GM23338 (cell line): ENCODE data around the gene ACSL6. TPM values are rescaled to one million over a fixed set of nuclear protein-coding genes. Genes with fewer than 3 reads are reported as not detected.

ENCODE experiments used
- ATAC-seq: fragments of 200-7000 bp; cut with Tn5 transposase; 3 replicates; pipeline ENCODE4 v1.9.1; 2020
- DNase-seq: peaks from one replicate; pipeline ENCODE4 v3.0.0-alpha.2; 2015; ENCODE audit warnings: low spot score
- H2AFZ ChIP-seq: fragments of 200-600 bp; sonication (generic); 2 replicates; pipeline ENCODE4 v1.8.0; 2016; ENCODE audit warnings: antibody characterized with exemption, mild to moderate bottlenecking, moderate library complexity
- H3F3A ChIP-seq: fragments of 200-600 bp; sonication (generic); replicated peaks from 2 replicates; pipeline ENCODE4 v1.8.0; 2017; ENCODE audit warnings: antibody characterized with exemption, mixed run types, low read depth
- H3K27ac ChIP-seq: fragments of 200-600 bp; sonication (generic); 2 replicates; pipeline ENCODE4 v1.6.1; 2016; ENCODE audit warnings: low read depth
- H3K27me3 ChIP-seq: fragments of 200-600 bp; sonication (generic); 2 replicates; pipeline ENCODE4 v1.8.0; 2016; ENCODE audit warnings: mild to moderate bottlenecking, mixed run types, moderate library complexity; ENCODE audit not compliant: insufficient read depth
- H3K36me3 ChIP-seq: fragments of 200-600 bp; sonication (generic); 2 replicates; pipeline ENCODE4 v1.8.0; 2016; ENCODE audit warnings: mild to moderate bottlenecking; ENCODE audit not compliant: insufficient read depth
- H3K4me1 ChIP-seq: fragments of 200-600 bp; sonication (generic); 2 replicates; pipeline ENCODE4 v1.8.0; 2016; ENCODE audit warnings: mild to moderate bottlenecking, moderate library complexity; ENCODE audit not compliant: insufficient read depth
- H3K4me2 ChIP-seq: fragments of 200-600 bp; sonication (generic); 2 replicates; pipeline ENCODE4 v1.7.1; 2017; ENCODE audit warnings: mixed run types
- H3K4me3 ChIP-seq: fragments of 200-600 bp; sonication (generic); 2 replicates; pipeline ENCODE4 v1.6.1; 2016; ENCODE audit warnings: mixed run types
- H3K79me2 ChIP-seq: fragments of 200-600 bp; sonication (generic); replicated peaks from 2 replicates; pipeline ENCODE4 v1.8.0; 2017; ENCODE audit warnings: mild to moderate bottlenecking; ENCODE audit not compliant: insufficient read depth
- H3K9me2 ChIP-seq: fragments of 200-600 bp; sonication (generic); 2 replicates; pipeline ENCODE4 v1.8.0; 2017; ENCODE audit not compliant: insufficient read depth
- H4K20me1 ChIP-seq: fragments of 200-600 bp; sonication (generic); replicated peaks from 2 replicates; pipeline ENCODE4 v1.8.0; 2017; ENCODE audit warnings: mild to moderate bottlenecking; ENCODE audit not compliant: insufficient read depth
- H3K27ac Mint-ChIP-seq: 2 replicates; pipeline ENCODE4 v1.8.0; 2020; ENCODE audit warnings: inconsistent platforms, mild to moderate bottlenecking, moderate library complexity, mixed read lengths
- H3K27me3 Mint-ChIP-seq: 3 replicates; pipeline ENCODE4 v1.8.0; 2022; ENCODE audit warnings: low read depth, mild to moderate bottlenecking, moderate library complexity, mixed read lengths, inconsistent platforms; ENCODE audit not compliant: insufficient read depth, poor library complexity
- H3K36me3 Mint-ChIP-seq: 3 replicates; pipeline ENCODE4 v1.8.0; 2021; ENCODE audit warnings: low read depth, mild to moderate bottlenecking, inconsistent platforms, moderate library complexity, mixed read lengths
- H3K4me1 Mint-ChIP-seq: 3 replicates; pipeline ENCODE4 v1.8.0; 2020; ENCODE audit warnings: mild to moderate bottlenecking, inconsistent platforms, mixed read lengths
- H3K4me3 Mint-ChIP-seq: 3 replicates; pipeline ENCODE4 v1.8.0; 2021; ENCODE audit warnings: moderate library complexity, mild to moderate bottlenecking, inconsistent platforms, mixed read lengths
- H3K9me3 Mint-ChIP-seq: 3 replicates; pipeline ENCODE4 v1.8.0; 2020; ENCODE audit warnings: moderate library complexity, mild to moderate bottlenecking, inconsistent platforms, mixed read lengths
- CREB1 ChIP-seq: fragments of 250-450 bp; sonication (Bioruptor Pico); IDR thresholded peaks from 2 replicates; pipeline ENCODE4 v1.5.0; 2020; ENCODE audit warnings: low read depth, mild to moderate bottlenecking, moderate library complexity
- EZH2 ChIP-seq: fragments of 200-600 bp; sonication (generic); IDR thresholded peaks from one replicate; pipeline ENCODE4 v1.8.0; 2017; ENCODE audit warnings: antibody characterized with exemption, mild to moderate bottlenecking, low read depth; ENCODE audit not compliant: unreplicated experiment
- EZH2phosphoT487 ChIP-seq: fragments of 200-600 bp; sonication (generic); IDR thresholded peaks from one replicate; pipeline ENCODE4 v1.8.1; 2018; ENCODE audit warnings: antibody characterized with exemption; ENCODE audit not compliant: unreplicated experiment
- JUNB ChIP-seq: IDR thresholded peaks from one replicate; pipeline ENCODE4 v1.6.1; 2016; ENCODE audit warnings: antibody characterized with exemption; ENCODE audit not compliant: unreplicated experiment
- NANOG ChIP-seq: IDR thresholded peaks from 2 replicates; pipeline ENCODE4 v1.6.1; 2016; ENCODE audit warnings: antibody characterized with exemption, borderline replicate concordance
- POLR2AphosphoS5 ChIP-seq: IDR thresholded peaks from 2 replicates; pipeline ENCODE4 v1.6.1; 2016; ENCODE audit warnings: antibody characterized with exemption, low read depth
- STAT1 ChIP-seq: IDR thresholded peaks from one replicate; pipeline ENCODE4 v1.6.1; 2016; ENCODE audit warnings: antibody characterized with exemption; ENCODE audit not compliant: unreplicated experiment
- ZNF114 ChIP-seq: fragments of 250-450 bp; sonication (Bioruptor Pico); IDR thresholded peaks from 2 replicates; pipeline ENCODE4 v1.5.0; 2020; ENCODE audit warnings: mild to moderate bottlenecking, moderate library complexity
- ZNF331 ChIP-seq: fragments of 250-450 bp; sonication (Bioruptor Pico); IDR thresholded peaks from 2 replicates; pipeline ENCODE4 v1.5.0; 2020; ENCODE audit warnings: low read depth, mild to moderate bottlenecking, moderate library complexity
- ZNF462 ChIP-seq: fragments of 250-450 bp; sonication (Bioruptor Pico); IDR thresholded peaks from 2 replicates; pipeline ENCODE4 v1.5.0; 2020; ENCODE audit warnings: mild to moderate bottlenecking, moderate library complexity
- polyA plus RNA-seq: library from polyadenylated mRNA; unstranded; fragments of >200 nt; fragmentation: Nextera tagmentation; extraction: Ambion mirVana; gene quantifications from 2 replicates; pipeline ENCODE4 v1.2.1, GENCODE V29; 2016
- total RNA-seq: library from RNA; depleted of rRNA; stranded (reverse); fragments of >200 nt; shearing (Covaris generic); gene quantifications from 2 replicates; pipeline ENCODE4 v1.2.3, GENCODE V29; 2014
- TF ChIP-seq, protein P1 (sequence below): IDR thresholded peaks from one replicate; pipeline ENCODE4 v1.6.1; 2018; ENCODE audit warnings: antibody characterized with exemption; ENCODE audit not compliant: unreplicated experiment

The ACSL6 gene
- total and polyA plus RNA-seq, 2 experiments from 2014 or later = 0.76 to 3.6 TPM

- TF ChIP-seq, protein P1, sequence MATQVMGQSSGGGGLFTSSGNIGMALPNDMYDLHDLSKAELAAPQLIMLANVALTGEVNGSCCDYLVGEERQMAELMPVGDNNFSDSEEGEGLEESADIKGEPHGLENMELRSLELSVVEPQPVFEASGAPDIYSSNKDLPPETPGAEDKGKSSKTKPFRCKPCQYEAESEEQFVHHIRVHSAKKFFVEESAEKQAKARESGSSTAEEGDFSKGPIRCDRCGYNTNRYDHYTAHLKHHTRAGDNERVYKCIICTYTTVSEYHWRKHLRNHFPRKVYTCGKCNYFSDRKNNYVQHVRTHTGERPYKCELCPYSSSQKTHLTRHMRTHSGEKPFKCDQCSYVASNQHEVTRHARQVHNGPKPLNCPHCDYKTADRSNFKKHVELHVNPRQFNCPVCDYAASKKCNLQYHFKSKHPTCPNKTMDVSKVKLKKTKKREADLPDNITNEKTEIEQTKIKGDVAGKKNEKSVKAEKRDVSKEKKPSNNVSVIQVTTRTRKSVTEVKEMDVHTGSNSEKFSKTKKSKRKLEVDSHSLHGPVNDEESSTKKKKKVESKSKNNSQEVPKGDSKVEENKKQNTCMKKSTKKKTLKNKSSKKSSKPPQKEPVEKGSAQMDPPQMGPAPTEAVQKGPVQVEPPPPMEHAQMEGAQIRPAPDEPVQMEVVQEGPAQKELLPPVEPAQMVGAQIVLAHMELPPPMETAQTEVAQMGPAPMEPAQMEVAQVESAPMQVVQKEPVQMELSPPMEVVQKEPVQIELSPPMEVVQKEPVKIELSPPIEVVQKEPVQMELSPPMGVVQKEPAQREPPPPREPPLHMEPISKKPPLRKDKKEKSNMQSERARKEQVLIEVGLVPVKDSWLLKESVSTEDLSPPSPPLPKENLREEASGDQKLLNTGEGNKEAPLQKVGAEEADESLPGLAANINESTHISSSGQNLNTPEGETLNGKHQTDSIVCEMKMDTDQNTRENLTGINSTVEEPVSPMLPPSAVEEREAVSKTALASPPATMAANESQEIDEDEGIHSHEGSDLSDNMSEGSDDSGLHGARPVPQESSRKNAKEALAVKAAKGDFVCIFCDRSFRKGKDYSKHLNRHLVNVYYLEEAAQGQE = no peak
- TF ChIP-seq EZH2phosphoT487 = no peak
- TF ChIP-seq POLR2AphosphoS5 = no peak
- TF ChIP-seq ZNF114 (CRISPR knock-in tag) = no peak
- TF ChIP-seq EZH2 = no peak
- no peak for TF ChIP-seq JUNB
- no peak for TF ChIP-seq NANOG
These were observed 21.7 kb upstream of the ACSL6 start (continued) for GRCh38 chr5:132033122-132033521.

- Mint-ChIP-seq H3K27ac (no peak overlapping the region), H3K4me3 (no peak overlapping the region), H3K9me3 (no peaks in the 10 kb centered on the region), H3K36me3 (no peaks in the 10 kb centered on the region), H3K27me3 (peaks cover 2% of the 10 kb centered on the region), H3K4me1 (no peaks in the 10 kb centered on the region)
- Histone ChIP-seq H3K36me3 (no peaks in the 10 kb centered on the region), H3K4me2 (no peak overlapping the region), H3F3A (no peaks in the 10 kb centered on the region), H3K27ac (no peak overlapping the region), H2AFZ (no peak overlapping the region), H3K9me2 (no peaks in the 10 kb centered on the region), H3K27me3 (no peaks in the 10 kb centered on the region), H3K4me3 (no peak overlapping the region), H3K4me1 (no peaks in the 10 kb centered on the region), H4K20me1 (no peaks in the 10 kb centered on the region), H3K79me2 (no peaks in the 10 kb centered on the region)
- DNase-seq (no peak), ATAC-seq (no peak)
- TF ChIP-seq CREB1 (CRISPR knock-in tag) = no peak
- TF ChIP-seq, protein P1 = no peak
- TF ChIP-seq ZNF331 (CRISPR knock-in tag) = no peak
- TF ChIP-seq ZNF462 (CRISPR knock-in tag) = no peak
- TF ChIP-seq JUNB = no peak
- no peak for TF ChIP-seq ZNF114 (CRISPR knock-in tag)
- no peak for TF ChIP-seq STAT1
- no peak for TF ChIP-seq NANOG
- TF ChIP-seq EZH2phosphoT487 = no peak
- TF ChIP-seq POLR2AphosphoS5 = no peak
These were observed 20.7 kb upstream of the ACSL6 start for GRCh38 chr5:132032196-132032595.
